OCI-LY1 (cell line): ENCODE results near the gene RRAD.

Experiments
- H2AFZ ChIP-seq: fragments of 200-600 bp; sonication (generic), shearing (Covaris generic); 2 replicates; pipeline ENCODE4 v1.6.0; 2014; ENCODE audit warnings: antibody characterized with exemption, mild to moderate bottlenecking, low read length
- H3F3A ChIP-seq: fragments of 200-600 bp; sonication (generic), shearing (Covaris generic); 2 replicates; pipeline ENCODE4 v1.6.0; 2014; ENCODE audit warnings: mild to moderate bottlenecking, antibody characterized with exemption, low read length, moderate library complexity; ENCODE audit not compliant: insufficient read depth
- H3K27ac ChIP-seq: fragments of 200-600 bp; sonication (generic); 2 replicates; pipeline ENCODE4 v1.5.1; 2014; ENCODE audit warnings: low read length, mixed run types, mild to moderate bottlenecking, low read depth; ENCODE audit not compliant: poor library complexity, severe bottlenecking
- H3K27me3 ChIP-seq: fragments of 200-600 bp; sonication (generic); 2 replicates; pipeline ENCODE4 v1.6.0; 2014; ENCODE audit warnings: antibody characterized with exemption, mild to moderate bottlenecking, low read length, moderate library complexity; ENCODE audit not compliant: insufficient read depth
- H3K36me3 ChIP-seq: fragments of 200-600 bp; sonication (generic); 2 replicates; pipeline ENCODE4 v1.6.1; 2014; ENCODE audit warnings: mild to moderate bottlenecking, antibody characterized with exemption, low read length, moderate library complexity, mixed read lengths; ENCODE audit not compliant: insufficient read depth
- H3K4me1 ChIP-seq: fragments of 200-600 bp; sonication (generic); 2 replicates; pipeline ENCODE4 v1.5.1; 2014; ENCODE audit warnings: mild to moderate bottlenecking, low read length, moderate library complexity; ENCODE audit not compliant: insufficient read depth, severe bottlenecking
- H3K4me2 ChIP-seq: fragments of 200-600 bp; sonication (generic), shearing (Covaris generic); 2 replicates; pipeline ENCODE4 v1.6.1; 2014; ENCODE audit warnings: low read length
- H3K4me3 ChIP-seq: fragments of 200-600 bp; sonication (generic); 2 replicates; pipeline ENCODE4 v1.5.1; 2014; ENCODE audit warnings: low read length, low read depth, mild to moderate bottlenecking, mixed read lengths; ENCODE audit not compliant: poor library complexity, severe bottlenecking
- H3K79me2 ChIP-seq: fragments of 200-600 bp; shearing (Covaris generic); 2 replicates; pipeline ENCODE4 v1.6.1; 2016; ENCODE audit warnings: mixed run types, low read length, mixed read lengths; ENCODE audit not compliant: insufficient read depth
- H3K9ac ChIP-seq: fragments of 200-600 bp; sonication (generic), shearing (Covaris generic); 2 replicates; pipeline ENCODE4 v1.6.1; 2014; ENCODE audit warnings: mild to moderate bottlenecking, low read length, mixed read lengths
- H3K9me2 ChIP-seq: fragments of 200-600 bp; sonication (generic), shearing (Covaris generic); 2 replicates; pipeline ENCODE4 v1.6.1; 2014; ENCODE audit warnings: low read depth, mild to moderate bottlenecking, low read length, mixed read lengths
- H3K9me3 ChIP-seq: fragments of 200-600 bp; shearing (Covaris generic); 2 replicates; pipeline ENCODE4 v1.6.1; 2014; ENCODE audit warnings: low read length, mixed read lengths
- H4K20me1 ChIP-seq: fragments of 200-600 bp; sonication (generic), shearing (Covaris generic); 2 replicates; pipeline ENCODE4 v1.6.0; 2016; ENCODE audit warnings: mild to moderate bottlenecking, low read length; ENCODE audit not compliant: insufficient read depth
- CTCF ChIP-seq: fragments of 200-600 bp; sonication (generic), shearing (Covaris generic); IDR thresholded peaks from 2 replicates; pipeline ENCODE4 v1.5.1; 2017; ENCODE audit warnings: mild to moderate bottlenecking, antibody characterized with exemption, low read length, moderate library complexity, mixed read lengths
- EZH2 ChIP-seq: fragments of 200-600 bp; sonication (generic), shearing (Covaris generic); IDR thresholded peaks from 2 replicates; pipeline ENCODE4 v1.8.0; 2017; ENCODE audit warnings: borderline replicate concordance, mixed run types, mild to moderate bottlenecking, antibody characterized with exemption, low read length, moderate library complexity, mixed read lengths

Gene RRAD

GRCh38 chr16:66919569-66920298 is 5.6 kb downstream of the RRAD start:
- Histone ChIP-seq H3K79me2 (no peaks in the 10 kb centered on the region), H3K4me2 (no peak overlapping the region), H3K4me3 (no peak overlapping the region), H3K9ac (no peak overlapping the region), H3K27me3 (0 out of 2 replicates have a peak, but pooled peaks cover 4% of the 10 kb centered on the region), H3K4me1 (peaks cover 2% of the 10 kb centered on the region), H2AFZ (no peak overlapping the region), H3K9me3 (no peaks in the 10 kb centered on the region), H3F3A (no peaks in the 10 kb centered on the region), H3K9me2 (no peaks in the 10 kb centered on the region), H4K20me1 (no peaks in the 10 kb centered on the region), H3K27ac (no peak overlapping the region), H3K36me3 (no peaks in the 10 kb centered on the region)
- TF ChIP-seq CTCF: no peak
- no peak for TF ChIP-seq EZH2

- Histone ChIP-seq H3K79me2 (no peaks in the 10 kb centered on the region), H3F3A (no peaks in the 10 kb centered on the region), H3K9me2 (no peaks in the 10 kb centered on the region), H4K20me1 (no peaks in the 10 kb centered on the region), H3K4me3 (no peak within 1 kb of the TSS), H3K4me1 (no peaks in the 10 kb centered on the region), H3K9ac (no peak within 1 kb of the TSS), H3K4me2 (no peak within 1 kb of the TSS), H3K36me3 (no peaks in the 10 kb centered on the region), H2AFZ (no peak within 1 kb of the TSS), H3K9me3 (no peaks in the 10 kb centered on the region), H3K27ac (no peak within 1 kb of the TSS), H3K27me3 (peaks cover 7% of the 10 kb centered on the region; the same call in 1 of the 2 replicates)
- no peak for TF ChIP-seq CTCF
- TF ChIP-seq EZH2: no peak
Measured at GRCh38 chr16:66918803-66919568, 6.3 kb downstream of the RRAD start, which contains the start of gene CDH16. TSS of gene CDH16 (minus strand) at chr16:66918885. CDS start at chr16:66918065, 820 bp downstream.

- Histone ChIP-seq H3K4me3 (no peak overlapping the region), H3K4me2 (no peak overlapping the region), H3K27me3 (peaks cover 11% of the 10 kb centered on the region; the same call in 1 of the 2 replicates), H3K9me2 (no peaks in the 10 kb centered on the region), H4K20me1 (no peaks in the 10 kb centered on the region), H3K4me1 (no peaks in the 10 kb centered on the region), H2AFZ (no peak overlapping the region), H3K36me3 (no peaks in the 10 kb centered on the region), H3K9me3 (no peaks in the 10 kb centered on the region), H3K27ac (no peak overlapping the region), H3K79me2 (no peaks in the 10 kb centered on the region), H3F3A (no peaks in the 10 kb centered on the region), H3K9ac (no peak overlapping the region)
- TF ChIP-seq EZH2 (no peak), CTCF (no peak)
Measured at GRCh38 chr16:66918355-66918754, 7.0 kb downstream of the RRAD start.
